SK-N-SH treated with all-trans-retinoic acid at 6 μM for 48 hours (cell line): Measurements from ENCODE around the gene C20orf202.

Experiments
- ATAC-seq: fragments of 200-7000 bp; cut with Tn5 transposase; 3 replicates; pipeline ENCODE4 v1.9.1; 2020; ENCODE audit warnings: mild to moderate bottlenecking, moderate library complexity
- ARNTL ChIP-seq: fragments of 450-650 bp; formaldehyde crosslinking; IDR thresholded peaks from 2 replicates; pipeline ENCODE4 v1.5.0; 2020; ENCODE audit warnings: low read depth, mild to moderate bottlenecking, moderate library complexity, borderline replicate concordance
- BACH2 ChIP-seq: fragments of 250-450 bp; sonication (Bioruptor Pico); IDR thresholded peaks from 2 replicates; pipeline ENCODE4 v1.9.0; 2021; ENCODE audit warnings: mild to moderate bottlenecking, borderline replicate concordance
- CSDC2 ChIP-seq: fragments of 250-450 bp; sonication (Bioruptor Pico); IDR thresholded peaks from 2 replicates; pipeline ENCODE4 v1.5.0; 2020; ENCODE audit warnings: mild to moderate bottlenecking, moderate library complexity
- ESRRG ChIP-seq: fragments of 250-450 bp; sonication (Bioruptor Pico); IDR thresholded peaks from 2 replicates; pipeline ENCODE4 v1.6.1; 2021; ENCODE audit warnings: mild to moderate bottlenecking
- ISL1 ChIP-seq: fragments of 250-450 bp; sonication (Bioruptor Pico); IDR thresholded peaks from 2 replicates; pipeline ENCODE4 v2.1.2; 2022; ENCODE audit warnings: mild to moderate bottlenecking, moderate library complexity
- PPARA ChIP-seq: fragments of 250-450 bp; sonication (Bioruptor Pico); IDR thresholded peaks from 2 replicates; pipeline ENCODE4 v1.5.0; 2020; ENCODE audit warnings: mild to moderate bottlenecking, borderline replicate concordance
- RARB ChIP-seq: fragments of 250-450 bp; sonication (Bioruptor Pico); IDR thresholded peaks from 2 replicates; pipeline ENCODE4 v1.8.0; 2021; ENCODE audit warnings: mild to moderate bottlenecking, moderate library complexity
- SNAI2 ChIP-seq: fragments of 250-450 bp; sonication (Bioruptor Pico); IDR thresholded peaks from 2 replicates; pipeline ENCODE4 v1.5.0; 2020; ENCODE audit warnings: mild to moderate bottlenecking, moderate library complexity
- TOX ChIP-seq: fragments of 250-450 bp; sonication (Bioruptor Pico); IDR thresholded peaks from 2 replicates; pipeline ENCODE4 v1.8.0; 2021; ENCODE audit warnings: mild to moderate bottlenecking, moderate library complexity, borderline replicate concordance
- ZC3H10 ChIP-seq: fragments of 250-450 bp; sonication (Bioruptor Pico); IDR thresholded peaks from 2 replicates; pipeline ENCODE4 v1.5.1; 2021; ENCODE audit warnings: mild to moderate bottlenecking, moderate library complexity
- ZFP3 ChIP-seq: fragments of 250-450 bp; sonication (Bioruptor Pico); IDR thresholded peaks from 2 replicates; pipeline ENCODE4 v1.5.0; 2020; ENCODE audit warnings: mild to moderate bottlenecking, moderate library complexity
- ZFP30 ChIP-seq: fragments of 450-650 bp; formaldehyde crosslinking; IDR thresholded peaks from 2 replicates; pipeline ENCODE4 v1.5.0; 2022; ENCODE audit warnings: mild to moderate bottlenecking, moderate library complexity
- ZNF565 ChIP-seq: fragments of 450-650 bp; formaldehyde crosslinking; conservative IDR thresholded peaks from 2 replicates; pipeline ENCODE4 v1.5.0; 2020; ENCODE audit warnings: low read depth, mild to moderate bottlenecking, moderate library complexity
- ZNF70 ChIP-seq: fragments of 450-650 bp; formaldehyde crosslinking; IDR thresholded peaks from 2 replicates; pipeline ENCODE4 v1.5.0; 2020; ENCODE audit warnings: mild to moderate bottlenecking, moderate library complexity
- ZNF8 ChIP-seq: fragments of 450-650 bp; formaldehyde crosslinking; IDR thresholded peaks from 2 replicates; pipeline ENCODE4 v1.5.0; 2020; ENCODE audit warnings: mild to moderate bottlenecking, moderate library complexity
- TF ChIP-seq, protein P1 (sequence below): fragments of 250-450 bp; sonication (Bioruptor Pico); IDR thresholded peaks from 2 replicates; pipeline ENCODE4 v1.5.1; 2020; ENCODE audit warnings: low read depth, mild to moderate bottlenecking, moderate library complexity
- TF ChIP-seq, protein P2 (sequence below): fragments of 250-450 bp; sonication (Bioruptor Pico); IDR thresholded peaks from 2 replicates; pipeline ENCODE4 v1.8.0; 2020; ENCODE audit warnings: mild to moderate bottlenecking, moderate library complexity, borderline replicate concordance
- TF ChIP-seq, protein P3 (sequence below): fragments of 250-450 bp; sonication (Bioruptor Pico); IDR thresholded peaks from 2 replicates; pipeline ENCODE4 v1.5.0; 2020; ENCODE audit warnings: mild to moderate bottlenecking, moderate library complexity
- TF ChIP-seq, protein P4 (sequence below): fragments of 250-450 bp; sonication (Bioruptor Pico); IDR thresholded peaks from 2 replicates; pipeline ENCODE4 v1.5.1; 2021; ENCODE audit warnings: mild to moderate bottlenecking, moderate library complexity
- TF ChIP-seq, protein P5 (sequence below): fragments of 250-450 bp; sonication (Bioruptor Pico); IDR thresholded peaks from 2 replicates; pipeline ENCODE4 v1.8.0; 2021; ENCODE audit warnings: low read depth, mild to moderate bottlenecking, moderate library complexity, borderline replicate concordance

Gene C20orf202

DNA sequence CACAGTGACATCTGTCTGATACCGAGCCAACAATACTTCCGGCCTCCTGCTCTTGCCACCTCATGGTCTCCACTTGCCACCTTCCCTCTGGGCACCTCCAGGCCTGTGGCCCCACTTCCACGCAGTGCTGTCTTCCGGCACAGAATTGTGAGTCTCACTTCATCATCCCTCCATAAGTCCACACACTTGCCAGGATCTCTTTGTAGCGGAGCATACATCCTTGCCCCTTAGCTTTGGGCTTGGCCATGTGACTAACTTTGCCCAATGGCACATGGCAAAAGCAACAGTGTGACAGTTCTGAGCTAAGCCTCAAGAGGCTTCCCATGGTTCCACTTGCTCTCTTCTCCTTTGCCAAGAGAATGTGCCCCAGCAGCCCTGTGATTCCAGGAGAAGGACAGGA is 4.5 kb upstream of the C20orf202 start (continued):
- TF ChIP-seq, protein P1, sequence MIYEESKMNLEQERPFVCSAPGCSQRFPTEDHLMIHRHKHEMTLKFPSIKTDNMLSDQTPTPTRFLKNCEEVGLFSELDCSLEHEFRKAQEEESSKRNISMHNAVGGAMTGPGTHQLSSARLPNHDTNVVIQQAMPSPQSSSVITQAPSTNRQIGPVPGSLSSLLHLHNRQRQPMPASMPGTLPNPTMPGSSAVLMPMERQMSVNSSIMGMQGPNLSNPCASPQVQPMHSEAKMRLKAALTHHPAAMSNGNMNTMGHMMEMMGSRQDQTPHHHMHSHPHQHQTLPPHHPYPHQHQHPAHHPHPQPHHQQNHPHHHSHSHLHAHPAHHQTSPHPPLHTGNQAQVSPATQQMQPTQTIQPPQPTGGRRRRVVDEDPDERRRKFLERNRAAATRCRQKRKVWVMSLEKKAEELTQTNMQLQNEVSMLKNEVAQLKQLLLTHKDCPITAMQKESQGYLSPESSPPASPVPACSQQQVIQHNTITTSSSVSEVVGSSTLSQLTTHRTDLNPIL (CRISPR knock-in tag) = no peak
- no peak for TF ChIP-seq ZNF70 (CRISPR knock-in tag)
- TF ChIP-seq, all 23 proteins: peak for 0

DNA sequence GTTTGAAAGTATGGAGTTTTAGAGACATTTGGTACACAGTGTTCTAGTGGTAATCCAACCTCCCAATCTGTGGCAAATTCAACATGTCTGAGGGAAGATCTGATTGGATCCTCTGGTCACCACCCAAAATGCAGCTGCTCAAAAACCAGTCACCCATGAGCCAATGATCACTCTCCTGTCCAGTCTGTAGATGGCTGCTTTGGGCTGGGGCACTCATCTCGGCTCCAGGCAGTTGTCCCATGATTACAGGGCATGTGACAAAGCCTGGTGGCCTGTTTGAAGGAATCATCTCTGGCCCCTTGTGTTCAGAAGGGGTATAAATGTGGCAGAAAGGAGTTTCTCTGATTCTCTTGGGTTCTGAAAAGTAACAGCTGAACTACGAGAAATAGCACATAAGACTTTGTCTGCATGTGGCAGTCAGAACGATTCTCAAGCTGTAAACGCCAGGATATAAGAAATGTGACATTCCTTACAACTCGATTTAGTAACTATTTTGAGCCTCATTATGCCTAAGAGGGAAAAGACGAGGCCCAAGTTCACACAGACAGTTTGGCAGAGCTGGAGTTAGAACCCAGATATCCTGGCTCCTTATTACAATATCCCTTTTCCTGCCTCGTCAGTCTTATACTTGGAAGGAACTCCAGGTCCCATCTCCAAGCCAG is 3.9 kb upstream of the C20orf202 start:
- TF ChIP-seq ZNF8 = no peak
- TF ChIP-seq, protein P2, sequence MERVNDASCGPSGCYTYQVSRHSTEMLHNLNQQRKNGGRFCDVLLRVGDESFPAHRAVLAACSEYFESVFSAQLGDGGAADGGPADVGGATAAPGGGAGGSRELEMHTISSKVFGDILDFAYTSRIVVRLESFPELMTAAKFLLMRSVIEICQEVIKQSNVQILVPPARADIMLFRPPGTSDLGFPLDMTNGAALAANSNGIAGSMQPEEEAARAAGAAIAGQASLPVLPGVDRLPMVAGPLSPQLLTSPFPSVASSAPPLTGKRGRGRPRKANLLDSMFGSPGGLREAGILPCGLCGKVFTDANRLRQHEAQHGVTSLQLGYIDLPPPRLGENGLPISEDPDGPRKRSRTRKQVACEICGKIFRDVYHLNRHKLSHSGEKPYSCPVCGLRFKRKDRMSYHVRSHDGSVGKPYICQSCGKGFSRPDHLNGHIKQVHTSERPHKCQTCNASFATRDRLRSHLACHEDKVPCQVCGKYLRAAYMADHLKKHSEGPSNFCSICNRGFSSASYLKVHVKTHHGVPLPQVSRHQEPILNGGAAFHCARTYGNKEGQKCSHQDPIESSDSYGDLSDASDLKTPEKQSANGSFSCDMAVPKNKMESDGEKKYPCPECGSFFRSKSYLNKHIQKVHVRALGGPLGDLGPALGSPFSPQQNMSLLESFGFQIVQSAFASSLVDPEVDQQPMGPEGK (CRISPR knock-in tag) = no peak
- TF ChIP-seq, protein P1 (CRISPR knock-in tag) = no peak
- TF ChIP-seq ZNF565 = no peak
- TF ChIP-seq ZC3H10 (CRISPR knock-in tag) = no peak
- ATAC-seq = no peak

DNA sequence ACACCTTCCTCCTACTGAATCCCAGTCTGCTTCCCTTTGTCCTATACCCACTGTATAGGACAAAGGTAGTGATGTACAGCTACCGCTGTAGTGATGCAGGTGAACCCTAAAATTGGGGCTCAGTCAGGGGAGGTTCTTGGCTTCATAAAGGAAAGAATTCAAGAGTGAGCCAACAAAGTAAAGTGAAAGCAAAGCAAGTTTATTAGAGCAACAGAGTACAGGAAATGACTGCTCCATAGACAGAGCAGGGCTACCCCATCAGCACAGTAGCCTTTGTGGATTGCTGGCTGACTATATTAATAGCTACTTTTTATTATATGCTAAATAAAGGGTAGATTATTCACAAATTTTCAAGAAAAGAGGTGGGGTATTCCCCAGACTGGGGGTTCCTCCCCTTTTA is 3.3 kb upstream of the C20orf202 start:
- TF ChIP-seq ZNF70 (CRISPR knock-in tag) (no peak), ISL1 (CRISPR knock-in tag) (no peak), BACH2 (CRISPR knock-in tag) (no peak), ZNF8 (no peak), CSDC2 (no peak), ZFP30 (no peak)
- TF ChIP-seq, protein P2 (CRISPR knock-in tag) = no peak
- TF ChIP-seq, all 23 proteins: peak for 0
- ATAC-seq = no peak

DNA sequence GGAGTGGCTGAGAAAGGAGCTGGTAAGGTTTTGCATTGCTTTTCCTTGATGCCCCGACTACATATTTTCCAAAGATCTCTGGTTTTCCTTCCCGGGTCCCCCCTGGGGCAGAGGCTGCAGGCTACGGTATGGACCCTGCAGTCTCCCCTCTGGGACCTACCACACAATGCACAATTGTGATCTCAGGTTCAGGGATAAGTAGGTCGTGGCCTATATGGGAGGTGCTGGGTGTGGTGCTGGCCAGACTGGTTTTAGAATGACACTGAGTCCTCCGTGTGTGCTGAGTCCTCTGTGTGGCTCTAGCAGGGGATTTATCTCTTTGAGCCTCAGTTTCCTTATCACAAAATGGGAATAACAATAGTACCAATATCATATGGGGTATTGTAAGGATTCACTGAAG is 376 bp downstream of the C20orf202 start:
- ATAC-seq = no peak
- TF ChIP-seq ESRRG (CRISPR knock-in tag) (no peak), ZFP30 (no peak), ZFP3 (CRISPR knock-in tag) (no peak), BACH2 (CRISPR knock-in tag) (no peak), PPARA (CRISPR knock-in tag) (no peak), ZNF70 (CRISPR knock-in tag) (no peak), ZNF8 (no peak), RARB (no peak), TOX (CRISPR knock-in tag) (no peak), SNAI2 (CRISPR knock-in tag) (no peak), CSDC2 (no peak), ARNTL (CRISPR knock-in tag) (no peak), ZNF565 (no peak)
- TF ChIP-seq, protein P3, sequence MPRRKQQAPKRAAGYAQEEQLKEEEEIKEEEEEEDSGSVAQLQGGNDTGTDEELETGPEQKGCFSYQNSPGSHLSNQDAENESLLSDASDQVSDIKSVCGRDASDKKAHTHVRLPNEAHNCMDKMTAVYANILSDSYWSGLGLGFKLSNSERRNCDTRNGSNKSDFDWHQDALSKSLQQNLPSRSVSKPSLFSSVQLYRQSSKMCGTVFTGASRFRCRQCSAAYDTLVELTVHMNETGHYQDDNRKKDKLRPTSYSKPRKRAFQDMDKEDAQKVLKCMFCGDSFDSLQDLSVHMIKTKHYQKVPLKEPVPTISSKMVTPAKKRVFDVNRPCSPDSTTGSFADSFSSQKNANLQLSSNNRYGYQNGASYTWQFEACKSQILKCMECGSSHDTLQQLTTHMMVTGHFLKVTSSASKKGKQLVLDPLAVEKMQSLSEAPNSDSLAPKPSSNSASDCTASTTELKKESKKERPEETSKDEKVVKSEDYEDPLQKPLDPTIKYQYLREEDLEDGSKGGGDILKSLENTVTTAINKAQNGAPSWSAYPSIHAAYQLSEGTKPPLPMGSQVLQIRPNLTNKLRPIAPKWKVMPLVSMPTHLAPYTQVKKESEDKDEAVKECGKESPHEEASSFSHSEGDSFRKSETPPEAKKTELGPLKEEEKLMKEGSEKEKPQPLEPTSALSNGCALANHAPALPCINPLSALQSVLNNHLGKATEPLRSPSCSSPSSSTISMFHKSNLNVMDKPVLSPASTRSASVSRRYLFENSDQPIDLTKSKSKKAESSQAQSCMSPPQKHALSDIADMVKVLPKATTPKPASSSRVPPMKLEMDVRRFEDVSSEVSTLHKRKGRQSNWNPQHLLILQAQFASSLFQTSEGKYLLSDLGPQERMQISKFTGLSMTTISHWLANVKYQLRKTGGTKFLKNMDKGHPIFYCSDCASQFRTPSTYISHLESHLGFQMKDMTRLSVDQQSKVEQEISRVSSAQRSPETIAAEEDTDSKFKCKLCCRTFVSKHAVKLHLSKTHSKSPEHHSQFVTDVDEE = no peak
- TF ChIP-seq, protein P4, sequence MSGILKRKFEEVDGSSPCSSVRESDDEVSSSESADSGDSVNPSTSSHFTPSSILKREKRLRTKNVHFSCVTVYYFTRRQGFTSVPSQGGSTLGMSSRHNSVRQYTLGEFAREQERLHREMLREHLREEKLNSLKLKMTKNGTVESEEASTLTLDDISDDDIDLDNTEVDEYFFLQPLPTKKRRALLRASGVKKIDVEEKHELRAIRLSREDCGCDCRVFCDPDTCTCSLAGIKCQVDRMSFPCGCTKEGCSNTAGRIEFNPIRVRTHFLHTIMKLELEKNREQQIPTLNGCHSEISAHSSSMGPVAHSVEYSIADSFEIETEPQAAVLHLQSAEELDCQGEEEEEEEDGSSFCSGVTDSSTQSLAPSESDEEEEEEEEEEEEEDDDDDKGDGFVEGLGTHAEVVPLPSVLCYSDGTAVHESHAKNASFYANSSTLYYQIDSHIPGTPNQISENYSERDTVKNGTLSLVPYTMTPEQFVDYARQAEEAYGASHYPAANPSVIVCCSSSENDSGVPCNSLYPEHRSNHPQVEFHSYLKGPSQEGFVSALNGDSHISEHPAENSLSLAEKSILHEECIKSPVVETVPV (CRISPR knock-in tag) = no peak
- TF ChIP-seq, protein P5, sequence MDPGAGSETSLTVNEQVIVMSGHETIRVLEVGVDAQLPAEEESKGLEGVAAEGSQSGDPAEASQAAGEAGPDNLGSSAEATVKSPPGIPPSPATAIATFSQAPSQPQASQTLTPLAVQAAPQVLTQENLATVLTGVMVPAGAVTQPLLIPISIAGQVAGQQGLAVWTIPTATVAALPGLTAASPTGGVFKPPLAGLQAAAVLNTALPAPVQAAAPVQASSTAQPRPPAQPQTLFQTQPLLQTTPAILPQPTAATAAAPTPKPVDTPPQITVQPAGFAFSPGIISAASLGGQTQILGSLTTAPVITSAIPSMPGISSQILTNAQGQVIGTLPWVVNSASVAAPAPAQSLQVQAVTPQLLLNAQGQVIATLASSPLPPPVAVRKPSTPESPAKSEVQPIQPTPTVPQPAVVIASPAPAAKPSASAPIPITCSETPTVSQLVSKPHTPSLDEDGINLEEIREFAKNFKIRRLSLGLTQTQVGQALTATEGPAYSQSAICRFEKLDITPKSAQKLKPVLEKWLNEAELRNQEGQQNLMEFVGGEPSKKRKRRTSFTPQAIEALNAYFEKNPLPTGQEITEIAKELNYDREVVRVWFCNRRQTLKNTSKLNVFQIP (CRISPR knock-in tag) = no peak
- TF ChIP-seq, all 23 proteins: peak for 0
